ENCODE measurements around the gene RBM33. TPM values are rescaled to one million over a fixed set of nuclear protein-coding genes. Genes with fewer than 3 reads are reported as not detected.

The RBM33 gene
- total RNA-seq, 1 donor from 2014 or later, result 50.5 TPM

GRCh38 chr7:155619634-155620271, 24.7 kb upstream of the RBM33 start:
- H3K4me1 Mint-ChIP-seq (ENCODE audit: low read depth, unreplicated experiment), result peaks cover 21% of the 10 kb centered on the region
- peaks cover 11% of the 10 kb centered on the region for H3K4me1 ChIP-seq (ENCODE audit: insufficient read depth, low read length)
- peaks cover 2% of the 10 kb centered on the region for H3K36me3 Mint-ChIP-seq (ENCODE audit: low read depth, unreplicated experiment)
- no peak overlapping the region for H3K4me3 Mint-ChIP-seq (ENCODE audit: unreplicated experiment)
- no peaks in the 10 kb centered on the region for H3K27me3 ChIP-seq (ENCODE audit: insufficient read depth, low read length)
- H3K9ac ChIP-seq (ENCODE audit: low read length), result no peak overlapping the region
- no peaks in the 10 kb centered on the region for H3K79me2 ChIP-seq (ENCODE audit: insufficient read depth, low read length)
- FAIRE-seq (no peak), DNase-seq (ENCODE audit: low read depth) (no peak)
- no peak overlapping the region for H3K27ac ChIP-seq (ENCODE audit: low read depth, low read length)
- no peak overlapping the region for H2AFZ ChIP-seq (ENCODE audit: low read depth, low read length)
- no peaks in the 10 kb centered on the region for H4K20me1 ChIP-seq (ENCODE audit: insufficient read depth, low read length)
- peaks cover 4% of the 10 kb centered on the region for H3K9me3 Mint-ChIP-seq (ENCODE audit: unreplicated experiment)
- no peaks in the 10 kb centered on the region for H3K36me3 ChIP-seq (ENCODE audit: insufficient read depth, low read length)
- H3K27ac Mint-ChIP-seq (ENCODE audit: unreplicated experiment), result no peak overlapping the region
- H3K9me3 ChIP-seq (ENCODE audit: insufficient read depth, low read depth, low read length), result no peaks in the 10 kb centered on the region
- no peak overlapping the region for H3K4me3 ChIP-seq (ENCODE audit: insufficient read depth, low read depth, low read length)
- peaks cover 2% of the 10 kb centered on the region for H3K27me3 Mint-ChIP-seq (ENCODE audit: low read depth, unreplicated experiment)
- peak overlapping the region; percentile 30 for H3K4me2 ChIP-seq (ENCODE audit: low read length)
- TF ChIP-seq EZH2 (IDR thresholded peaks at IDR 0.05; ENCODE audit: insufficient read depth, low read length) (no peak), CTCF (IDR thresholded peaks at IDR 0.05; ENCODE audit: insufficient read depth, low read depth, low read length) (no peak)

DNA sequence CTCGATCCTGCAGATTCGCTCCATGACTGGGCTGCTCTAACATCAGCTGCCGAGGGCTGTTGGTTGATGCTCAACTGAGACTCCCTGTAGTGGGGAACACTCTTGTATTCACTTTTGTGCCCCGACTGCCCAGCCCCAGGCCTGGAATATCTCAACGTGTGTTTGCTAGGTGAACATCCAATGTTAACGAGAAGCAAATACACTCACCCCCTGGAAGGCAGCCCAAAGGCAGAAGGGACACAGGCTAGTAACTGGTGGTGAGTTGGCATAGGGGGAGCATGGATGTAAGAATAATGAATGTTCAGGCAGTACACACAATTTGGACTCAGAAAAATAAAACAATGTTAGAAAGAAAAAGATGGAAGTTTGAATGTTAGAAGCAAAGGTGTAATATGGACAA, 24.0 kb upstream of the RBM33 start:
- no peak for TF ChIP-seq CTCF (IDR thresholded peaks at IDR 0.05; ENCODE audit: insufficient read depth, low read depth, low read length)
- TF ChIP-seq EZH2 (IDR thresholded peaks at IDR 0.05; ENCODE audit: insufficient read depth, low read length), result no peak
- H4K20me1 ChIP-seq (ENCODE audit: insufficient read depth, low read length), result no peaks in the 10 kb centered on the region
- no peak overlapping the region for H2AFZ ChIP-seq (ENCODE audit: low read depth, low read length)
- Mint-ChIP-seq H3K27me3 (ENCODE audit: low read depth, unreplicated experiment) (peaks cover 2% of the 10 kb centered on the region), H3K4me1 (ENCODE audit: low read depth, unreplicated experiment) (peaks cover 21% of the 10 kb centered on the region), H3K9me3 (ENCODE audit: unreplicated experiment) (no peaks in the 10 kb centered on the region), H3K36me3 (ENCODE audit: low read depth, unreplicated experiment) (peaks cover 2% of the 10 kb centered on the region), H3K4me3 (ENCODE audit: unreplicated experiment) (no peak overlapping the region), H3K27ac (ENCODE audit: unreplicated experiment) (no peak overlapping the region)
- H3K79me2 ChIP-seq (ENCODE audit: insufficient read depth, low read length), result no peaks in the 10 kb centered on the region
- peaks cover 11% of the 10 kb centered on the region for H3K4me1 ChIP-seq (ENCODE audit: insufficient read depth, low read length)
- H3K4me3 ChIP-seq (ENCODE audit: insufficient read depth, low read depth, low read length), result no peak overlapping the region
- no peak overlapping the region for H3K27ac ChIP-seq (ENCODE audit: low read depth, low read length)
- FAIRE-seq (no peak), DNase-seq (ENCODE audit: low read depth) (no peak)
- H3K27me3 ChIP-seq (ENCODE audit: insufficient read depth, low read length), result no peaks in the 10 kb centered on the region
- H3K36me3 ChIP-seq (ENCODE audit: insufficient read depth, low read length), result no peaks in the 10 kb centered on the region
- H3K4me2 ChIP-seq (ENCODE audit: low read length), result no peak overlapping the region
- H3K9me3 ChIP-seq (ENCODE audit: insufficient read depth, low read depth, low read length), result peaks cover 2% of the 10 kb centered on the region
- H3K9ac ChIP-seq (ENCODE audit: low read length), result no peak overlapping the region

GRCh38 chr7:155621418-155621980, 23.0 kb upstream of the RBM33 start:
- H3K27ac Mint-ChIP-seq (ENCODE audit: unreplicated experiment), result no peak overlapping the region
- no peaks in the 10 kb centered on the region for H3K9me3 Mint-ChIP-seq (ENCODE audit: unreplicated experiment)
- peaks cover 2% of the 10 kb centered on the region for H3K36me3 Mint-ChIP-seq (ENCODE audit: low read depth, unreplicated experiment)
- no peak for TF ChIP-seq CTCF (IDR thresholded peaks at IDR 0.05; ENCODE audit: insufficient read depth, low read depth, low read length)
- no peak for TF ChIP-seq EZH2 (IDR thresholded peaks at IDR 0.05; ENCODE audit: insufficient read depth, low read length)
- H3K4me1 Mint-ChIP-seq (ENCODE audit: low read depth, unreplicated experiment), result peaks cover 21% of the 10 kb centered on the region
- H3K79me2 ChIP-seq (ENCODE audit: insufficient read depth, low read length), result no peaks in the 10 kb centered on the region
- H3K9me3 ChIP-seq (ENCODE audit: insufficient read depth, low read depth, low read length), result peaks cover 2% of the 10 kb centered on the region
- no peaks in the 10 kb centered on the region for H3K27me3 ChIP-seq (ENCODE audit: insufficient read depth, low read length)
- H3K27me3 Mint-ChIP-seq (ENCODE audit: low read depth, unreplicated experiment), result peaks cover 2% of the 10 kb centered on the region
- no peak overlapping the region for H3K4me2 ChIP-seq (ENCODE audit: low read length)
- H3K4me1 ChIP-seq (ENCODE audit: insufficient read depth, low read length), result peaks cover 11% of the 10 kb centered on the region
- H4K20me1 ChIP-seq (ENCODE audit: insufficient read depth, low read length), result no peaks in the 10 kb centered on the region
- no peak overlapping the region for H3K4me3 Mint-ChIP-seq (ENCODE audit: unreplicated experiment)
- no peaks in the 10 kb centered on the region for H3K36me3 ChIP-seq (ENCODE audit: insufficient read depth, low read length)
- no peak overlapping the region for H3K27ac ChIP-seq (ENCODE audit: low read depth, low read length)
- no peak overlapping the region for H2AFZ ChIP-seq (ENCODE audit: low read depth, low read length)
- no peak overlapping the region for H3K9ac ChIP-seq (ENCODE audit: low read length)
- FAIRE-seq, result no peak
- H3K4me3 ChIP-seq (ENCODE audit: insufficient read depth, low read depth, low read length), result no peak overlapping the region
- no peak for DNase-seq (ENCODE audit: low read depth)
